HepG2 (cell line): Measurements from ENCODE around the gene SPRR2G. TPM values are rescaled to one million over a fixed set of nuclear protein-coding genes. Genes with fewer than 3 reads are reported as not detected.
"Not testable (repeated sequence)": the region's sequence is repeated elsewhere in the genome, so short reads cannot be mapped to it uniquely, and the experiment has no call there.

Experiments used
- ATAC-seq: fragments of 200-7000 bp; cut with Tn5 transposase; 3 replicates; pipeline ENCODE4 v1.9.1; 2020; ENCODE audit warnings: mild to moderate bottlenecking, moderate library complexity
- BruUV-seq: library from RNA; stranded (reverse); fragments of 400-500 nt; replicated peaks from 2 replicates; lab custom pipeline; 2021; lab: Mats Ljungman, UMichigan
- CTCF ChIA-PET: fragments of 300-600 bp; formaldehyde crosslinking; extraction: SDS; loops from one replicate; lab custom pipeline; 2021; ENCODE audit warnings: low total read pairs, inconsistent platforms, low intra/inter-chr PET ratio; lab: Yijun Ruan, JAX
- POLR2A ChIA-PET: fragments of 350-600 bp; sonication (Branson Sonifier 250); formaldehyde crosslinking; loops from one replicate; lab custom pipeline; 2020; ENCODE audit warnings: antibody characterized with exemption, inconsistent platforms; lab: Yijun Ruan, JAX
- DNase-seq: peaks from one replicate; pipeline ENCODE4 v3.0.0-alpha.2; 2015; ENCODE audit warnings: low spot score
- FAIRE-seq: peaks from 3 replicates; lab custom pipeline; 2011; peaks lifted over from hg19 to GRCh38; lab: Jason Lieb, UNC
- H2AFZ ChIP-seq: one replicate; pipeline ENCODE4 v1.6.1; 2011; ENCODE audit warnings: low read length, inconsistent platforms
- H3K27ac ChIP-seq: fragments of 300-600 bp; 3 replicates; pipeline ENCODE4 v1.8.0; 2011; ENCODE audit warnings: mixed run types, mild to moderate bottlenecking, mixed read lengths, low read length, inconsistent platforms; ENCODE audit not compliant: insufficient read depth; ENCODE audit errors: extremely low read length
- H3K27me3 ChIP-seq, 2 experiments: fragments of 200-600 bp in 1 of 2; 2 replicates in 1 of 2; 3 replicates in 1 of 2; pipeline versions ENCODE4 v1.6.0 to v1.8.0; 2011; ENCODE audit warnings: low read length in 2 of 2, mild to moderate bottlenecking in 2 of 2, moderate library complexity in 2 of 2, inconsistent platforms in 1 of 2; ENCODE audit not compliant: insufficient read depth in 2 of 2, control insufficient read depth in 1 of 2
- H3K36me3 ChIP-seq, 2 experiments: fragments of 200-600 bp in 1 of 2; replicated peaks in 1 of 2; 2 replicates in 1 of 2; 3 replicates in 1 of 2; pipeline versions ENCODE4 v1.5.1 to v1.8.0; 2011; ENCODE audit warnings: low read length in 2 of 2, inconsistent platforms in 1 of 2; ENCODE audit not compliant: insufficient read depth in 2 of 2, control insufficient read depth in 1 of 2
- H3K4me1 ChIP-seq: 2 replicates; pipeline ENCODE4 v1.5.1; 2012; ENCODE audit warnings: low read length, inconsistent platforms; ENCODE audit not compliant: insufficient read depth
- H3K4me2 ChIP-seq: 2 replicates; pipeline ENCODE4 v1.6.0; 2011; ENCODE audit warnings: low read depth, low read length, inconsistent platforms
- H3K4me3 ChIP-seq, 3 experiments: fragments of 200-600 bp in 1 of 3; sonication (generic), shearing (Covaris generic) in 1 of 3; replicated peaks in 1 of 3; 2 replicates each; pipeline ENCODE4 v1.5.1; 2011 to 2016; ENCODE audit warnings: low read length in 3 of 3, inconsistent platforms in 2 of 3, low read depth in 2 of 3, mild to moderate bottlenecking in 2 of 3, control low read depth in 1 of 3, mixed read lengths in 1 of 3; ENCODE audit not compliant: insufficient read depth in 1 of 3
- H3K79me2 ChIP-seq: one replicate; pipeline ENCODE4 v1.6.1; 2011; ENCODE audit warnings: low read length, inconsistent platforms; ENCODE audit not compliant: insufficient read depth
- H3K9ac ChIP-seq: 2 replicates; pipeline ENCODE4 v1.6.0; 2011; ENCODE audit warnings: mild to moderate bottlenecking, low read depth, low read length, inconsistent platforms; ENCODE audit not compliant: insufficient read depth
- H3K9me3 ChIP-seq: 2 replicates; pipeline ENCODE4 v1.5.1; 2012; ENCODE audit warnings: mild to moderate bottlenecking, low read length
- H4K20me1 ChIP-seq: 2 replicates; pipeline ENCODE4 v1.6.0; 2011; ENCODE audit warnings: inconsistent platforms, mild to moderate bottlenecking, low read length, moderate library complexity; ENCODE audit not compliant: insufficient read depth
- DMTF1 ChIP-seq: sonication (generic); formaldehyde crosslinking; IDR thresholded peaks from 2 replicates; pipeline ENCODE4 v1.4.0; 2020; ENCODE audit warnings: mild to moderate bottlenecking, missing genetic modification reagents
- ETV6 ChIP-seq: sonication (generic); formaldehyde crosslinking; conservative IDR thresholded peaks from 2 replicates; pipeline ENCODE4 v1.4.0; 2020; ENCODE audit warnings: missing genetic modification reagents
- FOXA3 ChIP-seq: IDR thresholded peaks from 2 replicates; pipeline ENCODE4 v1.6.1; 2016; ENCODE audit warnings: missing genetic modification reagents, missing compliant biosample characterization
- RBM22 ChIP-seq: fragments of 200-400 bp; formaldehyde crosslinking; optimal IDR thresholded peaks from 2 replicates; pipeline ENCODE3; 2017; ENCODE audit warnings: mild to moderate bottlenecking, low read length, moderate library complexity
- ZNF234 ChIP-seq: sonication (generic); formaldehyde crosslinking; conservative IDR thresholded peaks from 2 replicates; pipeline ENCODE4 v1.5.1; 2020; ENCODE audit warnings: mild to moderate bottlenecking, missing genetic modification reagents
- ZNF451 ChIP-seq: sonication (generic); formaldehyde crosslinking; IDR thresholded peaks from 2 replicates; pipeline ENCODE4 v1.5.0; 2020; ENCODE audit warnings: mild to moderate bottlenecking, missing genetic modification reagents
- ZNF512 ChIP-seq: sonication (generic); formaldehyde crosslinking; IDR thresholded peaks from 2 replicates; pipeline ENCODE4 v1.4.0; 2020; ENCODE audit warnings: mild to moderate bottlenecking, missing genetic modification reagents
- ZNF513 ChIP-seq: sonication (generic); formaldehyde crosslinking; conservative IDR thresholded peaks from 2 replicates; pipeline ENCODE4 v1.5.0; 2020; ENCODE audit warnings: missing genetic modification reagents
- WGBS: methylation state at CpG from one replicate; pipeline ENCODE4 v1.1.6; 2017; ENCODE audit warnings: low lambda C conversion rate; 5-methylcytosine and 5-hydroxymethylcytosine counted together
- in situ Hi-C: cut with HindIII; loops from 2 replicates; pipeline ENCODE4 v1.10.0; 2017; ENCODE audit warnings: low pct_unique_long_range_greater_than_20kb; ENCODE audit not compliant: extremely low pct_ligation_motif_present
- intact Hi-C: fragments of 100-400 bp; cut with micrococcal nuclease; formaldehyde crosslinking; loops from one replicate; pipeline ENCODE4 v1.10.0; 2022; ENCODE audit not compliant: unreplicated experiment
- polyA plus RNA-seq, 8 experiments: library from polyadenylated mRNA; depleted of rRNA in 3 of 8; stranded (reverse) in 7 of 8; unstranded in 1 of 8; fragments of >200 nt; fragmentation: Illumina TruSeq in 4 of 8; extraction: Trizol in 4 of 8; gene quantifications; 2 replicates each; pipeline versions ENCODE4 v1.2.1 to v1.2.3, GENCODE V29; 2011 to 2016; ENCODE audit warnings: low read depth in 4 of 8, missing spikeins in 1 of 8, mixed read lengths in 1 of 8; ENCODE audit not compliant: insufficient read depth in 1 of 8
- total RNA-seq, 5 experiments: library from RNA; depleted of rRNA; stranded (reverse); fragments of >200 nt; fragmentation: Illumina TruSeq; extraction: Trizol; gene quantifications; 2 replicates each; pipeline ENCODE4 v1.2.3, GENCODE V29; 2016; ENCODE audit warnings: low read depth in 1 of 5

The SPRR2G gene
- total and polyA plus RNA-seq, 2 of the 13 experiments (the other 11 are each of a cell fraction or from before 2014, with no cell fraction given), result not detected

GRCh38 chr1:153113416-153113815 is 37.3 kb downstream of the SPRR2G start, which contains the start of gene SPRR2F (continued):
- TF ChIP-seq ZNF234 (no peak), FOXA3 (no peak), DMTF1 (no peak), ZNF513 (CRISPR knock-in tag) (no peak), ETV6 (CRISPR knock-in tag) (no peak), ZNF451 (CRISPR knock-in tag) (no peak), RBM22 (no peak), ZNF512 (CRISPR knock-in tag) (no peak)
- TF ChIP-seq, all 625 proteins: peak for 0

GRCh38 chr1:153112454-153112853 is 38.2 kb downstream of the SPRR2G start:
- BruUV-seq, CTCF ChIA-PET, H3K4me1 ChIP-seq, H3K4me2 ChIP-seq, H2AFZ ChIP-seq, H3K27ac ChIP-seq, intact Hi-C loops, H3K27me3 ChIP-seq, H3K9me3 ChIP-seq, H3K79me2 ChIP-seq, H4K20me1 ChIP-seq, POLR2A ChIA-PET, H3K36me3 ChIP-seq, DNase-seq, ATAC-seq, in situ Hi-C loops, H3K9ac ChIP-seq, H3K4me3 ChIP-seq, FAIRE-seq: not testable (repeated sequence)
- WGBS, result 0% methylated on average over 1 of the region's 5 CpGs
